H1 (cell line): ENCODE results near the gene HSPA4. TPM values are rescaled to one million over a fixed set of nuclear protein-coding genes. Genes with fewer than 3 reads are reported as not detected.

Source experiments
- CTCF ChIA-PET: fragments of 300-600 bp; sonication (Branson Sonifier 250); formaldehyde crosslinking; loops from one replicate; lab custom pipeline; 2021; ENCODE audit not compliant: partially characterized antibody; lab: Charles Lee
- POLR2A ChIA-PET: fragments of 300-600 bp; sonication (Branson Sonifier 250); formaldehyde crosslinking; loops from one replicate; lab custom pipeline; 2021; ENCODE audit warnings: inconsistent platforms; ENCODE audit not compliant: partially characterized antibody; lab: Charles Lee
- DNase-seq, 2 experiments: peaks; one replicate each; pipeline versions ENCODE4 v3.0.0 to v3.0.0-alpha.2; 2010 to 2022; ENCODE audit warnings: low spot score in 2 of 2, low read depth in 1 of 2, mixed read lengths in 1 of 2
- FAIRE-seq: peaks from 2 replicates; lab custom pipeline; 2011; peaks lifted over from hg19 to GRCh38; lab: Jason Lieb, UNC
- H2AFZ ChIP-seq: 2 replicates; pipeline ENCODE4 v1.8.1; 2012; ENCODE audit warnings: low read length, inconsistent platforms
- H2AK5ac ChIP-seq: 2 replicates; pipeline ENCODE4 v1.6.1; 2013; ENCODE audit warnings: low read depth, low read length
- H2BK120ac ChIP-seq: replicated peaks from 2 replicates; pipeline ENCODE3; 2013; ENCODE audit warnings: low read depth, low read length, inconsistent platforms
- H2BK12ac ChIP-seq: 2 replicates; pipeline ENCODE4 v1.6.1; 2013; ENCODE audit warnings: low read depth, low read length
- H2BK15ac ChIP-seq: 2 replicates; pipeline ENCODE4 v1.6.1; 2013; ENCODE audit warnings: low read length
- H2BK20ac ChIP-seq: 2 replicates; pipeline ENCODE4 v1.6.1; 2013; ENCODE audit warnings: low read length
- H2BK5ac ChIP-seq: 2 replicates; pipeline ENCODE4 v1.6.1; 2013; ENCODE audit warnings: low read depth, low read length
- H3K14ac ChIP-seq: 2 replicates; pipeline ENCODE4 v1.6.1; 2013; ENCODE audit warnings: inconsistent platforms; ENCODE audit not compliant: insufficient read length
- H3K18ac ChIP-seq: 2 replicates; pipeline ENCODE4 v1.6.1; 2013; ENCODE audit warnings: low read length; ENCODE audit errors: extremely low read depth
- H3K23ac ChIP-seq: 2 replicates; pipeline ENCODE4 v1.6.1; 2013; ENCODE audit warnings: inconsistent platforms; ENCODE audit not compliant: insufficient read length
- H3K23me2 ChIP-seq: 2 replicates; pipeline ENCODE4 v1.6.1; 2013; ENCODE audit warnings: low read depth, low read length
- H3K27ac ChIP-seq: 2 replicates; pipeline ENCODE4 v1.6.1; 2011; ENCODE audit warnings: low read depth, low read length, inconsistent platforms
- H3K27me3 ChIP-seq, 4 experiments: replicated peaks in 1 of 4; 1 replicate in 1 of 4; 2 replicates in 3 of 4; pipeline versions ENCODE4 v1.6.1 to v1.8.1; 2011 to 2013; ENCODE audit warnings: low read length in 3 of 4, mild to moderate bottlenecking in 3 of 4, inconsistent platforms in 2 of 4, mixed read lengths in 2 of 4, moderate library complexity in 1 of 4; ENCODE audit not compliant: control insufficient read depth in 3 of 4, insufficient read depth in 3 of 4; ENCODE audit errors: extremely low read depth in 1 of 4
- H3K36me3 ChIP-seq, 4 experiments: 2 replicates each; pipeline versions ENCODE4 v1.6.1 to v1.8.1; 2011 to 2013; ENCODE audit warnings: mild to moderate bottlenecking in 4 of 4, low read length in 3 of 4, moderate library complexity in 2 of 4, control low read depth in 1 of 4, inconsistent platforms in 1 of 4; ENCODE audit not compliant: insufficient read depth in 4 of 4, control insufficient read depth in 2 of 4
- H3K4ac ChIP-seq: replicated peaks from 2 replicates; pipeline ENCODE3; 2013; ENCODE audit warnings: low read length, low read depth, mixed read lengths, inconsistent platforms; ENCODE audit not compliant: insufficient read length
- H3K4me1 ChIP-seq, 4 experiments: replicated peaks in 1 of 4; 1 replicate in 1 of 4; 2 replicates in 3 of 4; pipeline versions ENCODE4 v1.6.1 to v1.8.1; 2011 to 2013; ENCODE audit warnings: low read length in 3 of 4, inconsistent platforms in 2 of 4, mixed read lengths in 1 of 4; ENCODE audit not compliant: insufficient read depth in 4 of 4, control insufficient read depth in 3 of 4
- H3K4me2 ChIP-seq, 2 experiments: 2 replicates each; pipeline versions ENCODE4 v1.6.1 to v1.8.1; 2011 to 2013; ENCODE audit warnings: low read depth in 2 of 2, low read length in 2 of 2, control low read depth in 1 of 2, inconsistent platforms in 1 of 2, mild to moderate bottlenecking in 1 of 2; ENCODE audit not compliant: insufficient read depth in 1 of 2
- H3K4me3 ChIP-seq, 4 experiments: fragments of 200-600, 300-600 bp in 1 of 4; sonication (generic), shearing (Covaris generic), sonication (Bioruptor Twin) in 1 of 4; 2 replicates each; pipeline versions ENCODE4 v1.5.1 to v1.8.1; 2011 to 2016; ENCODE audit warnings: low read length in 4 of 4, low read depth in 3 of 4, control low read depth in 2 of 4, inconsistent platforms in 2 of 4, mild to moderate bottlenecking in 2 of 4, mixed read lengths in 1 of 4, moderate library complexity in 1 of 4; ENCODE audit not compliant: insufficient read depth in 2 of 4; ENCODE audit errors: extremely low read depth in 1 of 4
- H3K56ac ChIP-seq: replicated peaks from 2 replicates; pipeline ENCODE3; 2013; ENCODE audit warnings: low read depth, mild to moderate bottlenecking, mixed read lengths, low read length, inconsistent platforms; ENCODE audit not compliant: insufficient read length
- H3K79me1 ChIP-seq: 2 replicates; pipeline ENCODE4 v1.6.1; 2013; ENCODE audit warnings: low read depth, low read length, control low read depth
- H3K79me2 ChIP-seq, 2 experiments: 2 replicates each; pipeline versions ENCODE4 v1.6.1 to v1.8.1; 2012 to 2013; ENCODE audit warnings: low read length in 2 of 2, mild to moderate bottlenecking in 2 of 2, inconsistent platforms in 1 of 2; ENCODE audit not compliant: insufficient read depth in 2 of 2, control insufficient read depth in 1 of 2
- H3K9ac ChIP-seq, 4 experiments: replicated peaks in 1 of 4; 1 replicate in 1 of 4; 2 replicates in 3 of 4; pipeline versions ENCODE4 v1.6.1 to v1.8.1; 2011 to 2013; ENCODE audit warnings: low read depth in 3 of 4, low read length in 3 of 4, control low read depth in 2 of 4, mild to moderate bottlenecking in 2 of 4, moderate library complexity in 2 of 4, inconsistent platforms in 1 of 4; ENCODE audit errors: extremely low read depth in 1 of 4
- H3K9me3 ChIP-seq, 2 experiments: 2 replicates each; pipeline versions ENCODE4 v1.6.1 to v1.8.1; 2012 to 2013; ENCODE audit warnings: mild to moderate bottlenecking in 2 of 2, moderate library complexity in 2 of 2, control low read depth in 1 of 2, inconsistent platforms in 1 of 2, low read depth in 1 of 2, low read length in 1 of 2, mixed read lengths in 1 of 2; ENCODE audit not compliant: insufficient read depth in 2 of 2
- H4K20me1 ChIP-seq, 2 experiments: replicated peaks in 1 of 2; 2 replicates each; pipeline versions ENCODE3 to v1.8.1; 2011 to 2013; ENCODE audit warnings: inconsistent platforms in 2 of 2, low read length in 2 of 2, mild to moderate bottlenecking in 1 of 2; ENCODE audit not compliant: insufficient read depth in 2 of 2, control insufficient read depth in 1 of 2
- H4K5ac ChIP-seq: 2 replicates; pipeline ENCODE4 v1.6.1; 2013; ENCODE audit warnings: low read length, low read depth, mixed read lengths, inconsistent platforms; ENCODE audit not compliant: insufficient read length
- H4K8ac ChIP-seq: 2 replicates; pipeline ENCODE4 v1.8.0; 2013; ENCODE audit warnings: mild to moderate bottlenecking, moderate library complexity, low read length, inconsistent platforms; ENCODE audit not compliant: insufficient read depth; ENCODE audit errors: extremely low read depth
- H4K91ac ChIP-seq: replicated peaks from 2 replicates; pipeline ENCODE3; 2013; ENCODE audit warnings: low read length, mixed read lengths, inconsistent platforms; ENCODE audit not compliant: insufficient read length
- CEBPB ChIP-seq: IDR thresholded peaks from 2 replicates; pipeline ENCODE4 v1.6.1; 2012; ENCODE audit warnings: low read depth, low read length
- CHD1 ChIP-seq: IDR thresholded peaks from 2 replicates; pipeline ENCODE4 v1.6.1; 2012; ENCODE audit warnings: low read depth, low read length, improper control_type of control experiment
- EGR1 ChIP-seq: IDR thresholded peaks from 2 replicates; pipeline ENCODE4 v1.6.1; 2011; ENCODE audit warnings: low read depth, low read length, borderline replicate concordance
- EP300 ChIP-seq, 2 experiments: IDR thresholded peaks; 1 replicate in 1 of 2; 2 replicates in 1 of 2; pipeline ENCODE4 v1.6.1; 2011 to 2012; ENCODE audit warnings: low read depth in 2 of 2, low read length in 2 of 2, mild to moderate bottlenecking in 2 of 2, borderline replicate concordance in 1 of 2, inconsistent platforms in 1 of 2, moderate library complexity in 1 of 2
- HDAC2 ChIP-seq, 2 experiments: fragments of 300-600 bp in 1 of 2; sonication (generic) in 1 of 2; IDR thresholded peaks; 2 replicates each; pipeline ENCODE4 v1.6.1; 2011 to 2012; ENCODE audit warnings: low read depth in 2 of 2, low read length in 2 of 2, mild to moderate bottlenecking in 2 of 2, moderate library complexity in 2 of 2, borderline replicate concordance in 1 of 2, inconsistent platforms in 1 of 2
- MAFK ChIP-seq: IDR thresholded peaks from 2 replicates; pipeline ENCODE4 v1.6.1; 2012; ENCODE audit warnings: low read depth, mild to moderate bottlenecking, improper control_type of control experiment, low read length
- MAX ChIP-seq: IDR thresholded peaks from 2 replicates; pipeline ENCODE4 v1.6.1; 2012; ENCODE audit warnings: inconsistent platforms
- NRF1 ChIP-seq: IDR thresholded peaks from 2 replicates; pipeline ENCODE4 v1.6.1; 2011; ENCODE audit warnings: mild to moderate bottlenecking, low read depth, low read length, improper control_type of control experiment
- POU5F1 ChIP-seq: IDR thresholded peaks from 2 replicates; pipeline ENCODE4 v1.6.1; 2011; ENCODE audit warnings: low read depth, mild to moderate bottlenecking, low read length, moderate library complexity
- RXRA ChIP-seq: IDR thresholded peaks from 2 replicates; pipeline ENCODE4 v1.6.1; 2011; ENCODE audit warnings: low read depth, mild to moderate bottlenecking, low read length, moderate library complexity; ENCODE audit not compliant: insufficient read depth
- TCF12 ChIP-seq: IDR thresholded peaks from 2 replicates; pipeline ENCODE4 v1.6.1; 2011; ENCODE audit warnings: low read depth, mild to moderate bottlenecking, low read length
- USF2 ChIP-seq: IDR thresholded peaks from 2 replicates; pipeline ENCODE4 v1.6.1; 2011; ENCODE audit warnings: low read length, improper control_type of control experiment
- ZNF274 ChIP-seq: IDR thresholded peaks from 2 replicates; pipeline ENCODE4 v1.7.0; 2012; ENCODE audit warnings: low read length, borderline replicate concordance; ENCODE audit errors: extremely low read depth
- WGBS, 2 experiments: shearing (Covaris generic) in 1 of 2; methylation state at CpG; one replicate each; pipeline versions ENCODE4 v1.1.6 to v1.1.7; 2013 to 2015; ENCODE audit warnings: low lambda C conversion rate in 2 of 2, mixed read lengths in 2 of 2, inconsistent platforms in 1 of 2, low coverage in 1 of 2, missing lambda C conversion rate in 1 of 2; ENCODE audit not compliant: insufficient replicate concordance in 2 of 2, insufficient coverage in 1 of 2, insufficient read length in 1 of 2; ENCODE audit errors: extremely low coverage in 1 of 2, missing lambda C conversion rate in 1 of 2; 5-methylcytosine and 5-hydroxymethylcytosine counted together
- polyA plus RNA-seq, 7 experiments: library from polyadenylated mRNA; depleted of rRNA in 3 of 7; stranded (reverse) in 5 of 7; unstranded in 2 of 7; fragments of >200 nt in 5 of 7; fragments of 200-250 nt in 2 of 7; gene quantifications; 1 replicate in 5 of 7; 2 replicates in 1 of 7; 4 replicates in 1 of 7; pipeline versions ENCODE4 v1.2.1 to v1.2.3, GENCODE V29; 2011 to 2013; ENCODE audit warnings: missing spikeins in 2 of 7, mixed read lengths in 2 of 7
- total RNA-seq: library from RNA; stranded (reverse); fragmentation: NEBNext Ultra II Directional; extraction: Animal tissue kit (Norgen Biotek cat#: 25700); gene quantifications from 2 replicates; pipeline ENCODE4 v1.2.1, GENCODE V29; 2021

Gene HSPA4
- total and polyA plus RNA-seq, 2 of the 8 experiments (the other 6 are each of a cell fraction or from before 2014, with no cell fraction given), result 28.9 to 445 TPM

DNA sequence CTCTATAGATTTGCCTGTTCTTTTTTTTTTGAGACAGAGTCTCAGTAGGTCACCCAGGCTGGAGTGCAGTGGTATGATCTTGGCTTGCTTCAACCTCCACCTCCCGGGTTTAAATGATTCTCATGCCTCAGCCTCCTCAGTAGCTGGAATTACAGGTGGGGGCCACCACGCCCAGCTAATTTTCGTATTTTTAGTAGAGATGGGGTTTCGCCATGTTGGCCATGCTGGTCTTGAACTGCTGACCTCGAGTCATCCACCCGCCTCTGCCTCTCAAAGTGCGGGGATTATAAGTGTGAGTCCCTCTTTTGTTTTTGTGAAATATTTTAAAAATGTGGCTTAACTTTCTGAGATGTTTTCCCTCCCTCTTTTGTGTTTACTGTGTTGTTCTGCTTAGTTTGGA, 29.2 kb downstream of the HSPA4 start:
- ChIA-PET POLR2A (interaction anchor here (1.5 kb wide), 1 partner anchor 11 kb away, joined by 3 read pairs; no protein-coding TSS in a partner anchor), CTCF (no interaction called here)
- Histone ChIP-seq H3K9me3 (no peaks in the 10 kb centered on the region), H3K4me1 (peaks cover 0 to 3% (median 1%) of the 10 kb centered on the region in 4 experiments; a peak in 1 of 7 replicates), H2BK12ac (no peak overlapping the region), H3K79me2 (peaks cover 6 to 90% of the 10 kb centered on the region in 2 experiments; a peak in 3 of 4 replicates), H3K4me3 (no peak overlapping the region), H3K27ac (no peak overlapping the region), H3K79me1 (peaks cover 3% of the 10 kb centered on the region; the same call in 1 of the 2 replicates), H2AFZ (no peak overlapping the region), H3K23me2 (no peaks in the 10 kb centered on the region), H2BK5ac (no peak overlapping the region), H3K4ac (no peak overlapping the region), H4K20me1 (peaks cover 7 to 10% of the 10 kb centered on the region in 2 experiments), H2BK15ac (no peak overlapping the region), H3K56ac (no peak overlapping the region), H3K36me3 (peaks cover 6 to 50% (median 22%) of the 10 kb centered on the region in 4 experiments), H2BK120ac (no peak overlapping the region), H2AK5ac (no peak overlapping the region), H4K91ac (no peak overlapping the region), H4K8ac (no peak overlapping the region), H2BK20ac (no peak overlapping the region), H3K9ac (no peak overlapping the region), H3K4me2 (no peak overlapping the region), H3K23ac (no peak overlapping the region), H4K5ac (no peak overlapping the region), H3K27me3 (no peaks in the 10 kb centered on the region), H3K14ac (no peak overlapping the region), H3K18ac (no peak overlapping the region)
- WGBS, 2 experiments, result 92% methylated on average over 7 of the region's 7 CpGs; no CpG with 5 or more reads in 1 of the 2 experiments
- DNase-seq (no peak), FAIRE-seq (no peak)
- TF ChIP-seq USF2 (no peak), MAFK (no peak), POU5F1 (no peak), EP300 (IDR thresholded peaks at IDR 0.05; ENCODE audit: borderline replicate concordance in 1 of 2, low read depth in 2 of 2, low read length in 2 of 2) (no peak), ZNF274 (no peak), CHD1 (no peak), EGR1 (no peak), TCF12 (no peak), NRF1 (no peak), CEBPB (no peak), MAX (no peak), RXRA (no peak), HDAC2 (IDR thresholded peaks at IDR 0.05; ENCODE audit: borderline replicate concordance in 1 of 2, low read depth in 2 of 2, low read length in 2 of 2) (no peak)
